ENCODE data around the gene CHAT.

Gene CHAT

GRCh38 chr10:49587981-49588380 lies 25.9 kb upstream of the CHAT start:
- H3K9me3 ChIP-seq (ENCODE audit: control insufficient read depth, insufficient read depth, low read depth, low read length) = no peaks in the 10 kb centered on the region

DNA sequence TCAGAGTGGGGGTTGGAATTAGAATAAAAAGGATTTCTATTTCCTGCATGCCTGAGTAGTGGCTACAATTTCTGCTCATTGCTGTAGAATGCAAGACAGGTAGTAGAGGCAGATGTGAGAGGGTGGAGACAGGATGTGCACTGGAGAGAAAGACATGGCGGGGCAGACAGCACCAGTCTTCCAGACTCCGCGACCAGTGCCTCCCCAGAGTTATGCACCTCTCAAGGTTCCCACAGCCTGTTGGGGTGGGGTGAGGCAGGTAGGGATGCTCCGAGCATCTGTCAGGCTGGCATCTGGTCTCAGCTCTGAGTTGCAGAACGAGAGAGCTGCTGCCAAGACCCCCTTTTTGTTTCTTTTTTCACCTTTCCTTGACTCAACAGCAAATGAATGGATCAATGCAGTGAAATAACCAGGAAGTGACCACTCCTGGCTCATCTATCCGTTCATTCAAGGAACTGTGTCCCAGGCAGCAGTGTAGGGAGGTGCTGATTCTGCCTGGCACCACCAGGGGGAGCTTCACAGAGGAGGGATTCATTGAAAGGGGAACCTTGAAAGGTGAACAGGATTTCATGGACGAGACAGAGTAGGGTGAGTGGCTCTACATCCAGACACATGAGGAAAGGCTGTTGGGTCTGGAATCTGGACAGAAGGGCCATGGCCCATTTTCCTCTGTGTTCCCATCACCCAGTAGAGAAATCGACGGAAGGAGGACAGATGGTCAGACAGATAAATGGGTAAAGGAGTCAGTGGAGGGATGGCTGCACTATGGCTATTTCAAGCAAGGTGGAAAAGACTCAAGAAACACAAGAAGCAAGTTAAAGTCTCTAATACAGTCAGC lies 20.9 kb upstream of the CHAT start:
- no peaks in the 10 kb centered on the region for H3K4me1 ChIP-seq (ENCODE audit: control insufficient read depth, insufficient read depth, low read length)
- H3K27ac ChIP-seq (ENCODE audit: extremely low read depth, low read depth, low read length) = no peak overlapping the region
- TF ChIP-seq ZNF16 (tag by site-specific recombination; IDR thresholded peaks at IDR 0.05; ENCODE audit: low read depth) = no peak
- no peak for TF ChIP-seq GLI2 (tag by site-specific recombination; IDR thresholded peaks at IDR 0.05; ENCODE audit: borderline replicate concordance, low read depth)
- TF ChIP-seq CTCF (tag by site-specific recombination; IDR thresholded peaks at IDR 0.05) = peak; percentile 39; the same call in 1 of the 2 replicates
- peak; percentile 39 for TF ChIP-seq ZNF654 (tag by site-specific recombination; IDR thresholded peaks at IDR 0.05; ENCODE audit: low read depth)
- TF ChIP-seq SETDB1 (IDR thresholded peaks at IDR 0.05; ENCODE audit: insufficient read length, low read length) = no peak
- TF ChIP-seq ZNF2 (tag by site-specific recombination; IDR thresholded peaks at IDR 0.05) = 0 out of 2 replicates have a peak, but pooled peaks have one; percentile 44
- TF ChIP-seq ZBTB48 (tag by site-specific recombination; IDR thresholded peaks at IDR 0.05) = no peak
- TF ChIP-seq GFI1B (tag by site-specific recombination; IDR thresholded peaks at IDR 0.05) = no peak
- H3K36me3 ChIP-seq (ENCODE audit: control insufficient read depth in 2 of 2, insufficient read depth in 1 of 2, low read length in 2 of 2) = no peaks in the 10 kb centered on the region
- ChIA-PET CTCF (interaction anchor here (0.6 to 4.1 kb wide), 31 partner anchors 9 to 1229 kb away, joined by 3 to 35 read pairs (median 4); partner anchors contain the start of gene ERCC6), POLR2A (no interaction called here)
- H3K9me3 ChIP-seq (ENCODE audit: control insufficient read depth, insufficient read depth, low read depth, low read length) = no peaks in the 10 kb centered on the region
- no peak overlapping the region for H3K4me3 ChIP-seq (ENCODE audit: low read depth, low read length)

More at GRCh38 chr10:49587981-49588380, 25.9 kb upstream of the CHAT start:
- Histone ChIP-seq H3K4me1 (ENCODE audit: control insufficient read depth, insufficient read depth, low read length) (no peaks in the 10 kb centered on the region), H3K4me3 (ENCODE audit: low read depth, low read length) (no peak overlapping the region), H3K36me3 (ENCODE audit: control insufficient read depth in 2 of 2, insufficient read depth in 1 of 2, low read length in 2 of 2) (no peaks in the 10 kb centered on the region), H3K27ac (ENCODE audit: extremely low read depth, low read depth, low read length) (no peak overlapping the region)
- TF ChIP-seq CTCF (tag by site-specific recombination; IDR thresholded peaks at IDR 0.05) = no peak
- TF ChIP-seq ZNF140 (tag by site-specific recombination; IDR thresholded peaks at IDR 0.05) = no peak
- no peak for TF ChIP-seq ZNF704 (tag by site-specific recombination; IDR thresholded peaks at IDR 0.05)
- no peak for TF ChIP-seq ZNF426 (tag by site-specific recombination; IDR thresholded peaks at IDR 0.05)
- no peak for TF ChIP-seq ZNF394 (tag by site-specific recombination; IDR thresholded peaks at IDR 0.05; ENCODE audit: borderline replicate concordance)
- no peak for TF ChIP-seq ZNF830 (tag by site-specific recombination; IDR thresholded peaks at IDR 0.05; ENCODE audit: low read depth)
- no peak for TF ChIP-seq SETDB1 (IDR thresholded peaks at IDR 0.05; ENCODE audit: insufficient read length, low read length)
- no peak for TF ChIP-seq ZNF654 (tag by site-specific recombination; IDR thresholded peaks at IDR 0.05; ENCODE audit: low read depth)
- TF ChIP-seq, protein P1, sequence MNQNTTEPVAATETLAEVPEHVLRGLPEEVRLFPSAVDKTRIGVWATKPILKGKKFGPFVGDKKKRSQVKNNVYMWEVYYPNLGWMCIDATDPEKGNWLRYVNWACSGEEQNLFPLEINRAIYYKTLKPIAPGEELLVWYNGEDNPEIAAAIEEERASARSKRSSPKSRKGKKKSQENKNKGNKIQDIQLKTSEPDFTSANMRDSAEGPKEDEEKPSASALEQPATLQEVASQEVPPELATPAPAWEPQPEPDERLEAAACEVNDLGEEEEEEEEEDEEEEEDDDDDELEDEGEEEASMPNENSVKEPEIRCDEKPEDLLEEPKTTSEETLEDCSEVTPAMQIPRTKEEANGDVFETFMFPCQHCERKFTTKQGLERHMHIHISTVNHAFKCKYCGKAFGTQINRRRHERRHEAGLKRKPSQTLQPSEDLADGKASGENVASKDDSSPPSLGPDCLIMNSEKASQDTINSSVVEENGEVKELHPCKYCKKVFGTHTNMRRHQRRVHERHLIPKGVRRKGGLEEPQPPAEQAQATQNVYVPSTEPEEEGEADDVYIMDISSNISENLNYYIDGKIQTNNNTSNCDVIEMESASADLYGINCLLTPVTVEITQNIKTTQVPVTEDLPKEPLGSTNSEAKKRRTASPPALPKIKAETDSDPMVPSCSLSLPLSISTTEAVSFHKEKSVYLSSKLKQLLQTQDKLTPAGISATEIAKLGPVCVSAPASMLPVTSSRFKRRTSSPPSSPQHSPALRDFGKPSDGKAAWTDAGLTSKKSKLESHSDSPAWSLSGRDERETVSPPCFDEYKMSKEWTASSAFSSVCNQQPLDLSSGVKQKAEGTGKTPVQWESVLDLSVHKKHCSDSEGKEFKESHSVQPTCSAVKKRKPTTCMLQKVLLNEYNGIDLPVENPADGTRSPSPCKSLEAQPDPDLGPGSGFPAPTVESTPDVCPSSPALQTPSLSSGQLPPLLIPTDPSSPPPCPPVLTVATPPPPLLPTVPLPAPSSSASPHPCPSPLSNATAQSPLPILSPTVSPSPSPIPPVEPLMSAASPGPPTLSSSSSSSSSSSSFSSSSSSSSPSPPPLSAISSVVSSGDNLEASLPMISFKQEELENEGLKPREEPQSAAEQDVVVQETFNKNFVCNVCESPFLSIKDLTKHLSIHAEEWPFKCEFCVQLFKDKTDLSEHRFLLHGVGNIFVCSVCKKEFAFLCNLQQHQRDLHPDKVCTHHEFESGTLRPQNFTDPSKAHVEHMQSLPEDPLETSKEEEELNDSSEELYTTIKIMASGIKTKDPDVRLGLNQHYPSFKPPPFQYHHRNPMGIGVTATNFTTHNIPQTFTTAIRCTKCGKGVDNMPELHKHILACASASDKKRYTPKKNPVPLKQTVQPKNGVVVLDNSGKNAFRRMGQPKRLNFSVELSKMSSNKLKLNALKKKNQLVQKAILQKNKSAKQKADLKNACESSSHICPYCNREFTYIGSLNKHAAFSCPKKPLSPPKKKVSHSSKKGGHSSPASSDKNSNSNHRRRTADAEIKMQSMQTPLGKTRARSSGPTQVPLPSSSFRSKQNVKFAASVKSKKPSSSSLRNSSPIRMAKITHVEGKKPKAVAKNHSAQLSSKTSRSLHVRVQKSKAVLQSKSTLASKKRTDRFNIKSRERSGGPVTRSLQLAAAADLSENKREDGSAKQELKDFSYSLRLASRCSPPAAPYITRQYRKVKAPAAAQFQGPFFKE (tag by site-specific recombination; IDR thresholded peaks at IDR 0.05; ENCODE audit: borderline replicate concordance) = no peak
- TF ChIP-seq SCRT1 (tag by site-specific recombination; IDR thresholded peaks at IDR 0.05; ENCODE audit: borderline replicate concordance) = no peak
- no peak for TF ChIP-seq ZNF571 (tag by site-specific recombination; IDR thresholded peaks at IDR 0.05)
- ChIA-PET POLR2A (no interaction called here), CTCF (no interaction called here)
